ENCODE results near the gene SEMA4B. TPM values are rescaled to one million over a fixed set of nuclear protein-coding genes. Genes with fewer than 3 reads are reported as not detected.

Gene SEMA4B
- total RNA-seq, 1 donor from 2014 or later: 41.9 TPM

- Mint-ChIP-seq H3K4me1 (ENCODE audit: low read depth) (no peaks in the 10 kb centered on the region), H3K36me3 (ENCODE audit: insufficient read depth) (no peaks in the 10 kb centered on the region), H3K27me3 (peaks cover 4% of the 10 kb centered on the region), H3K27ac (no peak overlapping the region), H3K4me3 (ENCODE audit: low read depth) (no peak overlapping the region), H3K9me3 (ENCODE audit: low read depth) (no peaks in the 10 kb centered on the region)
- no peak for TF ChIP-seq CTCF (IDR thresholded peaks at IDR 0.05; ENCODE audit: unreplicated experiment)
- no peak for DNase-seq (ENCODE audit: low spot score, unreplicated experiment)
Measured at GRCh38 chr15:90174140-90174875, 26.8 kb upstream of the SEMA4B start.

DNA sequence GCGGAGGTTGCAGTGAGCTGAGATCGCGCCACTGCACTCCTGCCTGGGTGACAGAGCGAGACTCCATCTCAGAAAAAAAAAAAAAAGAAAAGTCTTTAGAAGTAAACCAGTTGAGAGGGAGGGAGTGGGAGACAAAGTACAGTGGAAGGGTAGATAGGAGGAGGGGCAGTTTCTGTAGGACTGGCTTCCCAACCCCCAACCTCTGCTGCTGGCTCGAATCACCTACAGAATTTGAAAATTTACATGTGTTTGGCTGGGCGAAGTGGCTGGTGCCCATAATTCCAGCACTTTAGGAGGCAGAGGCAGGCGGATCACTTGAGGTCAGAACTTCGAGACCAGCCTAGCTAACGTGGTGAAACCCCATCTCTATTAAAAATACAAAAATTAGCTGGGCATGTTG is 24.1 kb upstream of the SEMA4B start:
- Mint-ChIP-seq H3K4me3 (ENCODE audit: low read depth) (no peak overlapping the region), H3K4me1 (ENCODE audit: low read depth) (peaks cover 5% of the 10 kb centered on the region), H3K27ac (no peak overlapping the region), H3K27me3 (peaks cover 7% of the 10 kb centered on the region), H3K9me3 (ENCODE audit: low read depth) (no peaks in the 10 kb centered on the region), H3K36me3 (ENCODE audit: insufficient read depth) (no peaks in the 10 kb centered on the region)
- no peak for DNase-seq (ENCODE audit: low spot score, unreplicated experiment)
- no peak for TF ChIP-seq CTCF (IDR thresholded peaks at IDR 0.05; ENCODE audit: unreplicated experiment)

- no peak for TF ChIP-seq CTCF (IDR thresholded peaks at IDR 0.05; ENCODE audit: unreplicated experiment)
- Mint-ChIP-seq H3K27ac (peak overlapping the region; percentile 2), H3K36me3 (ENCODE audit: insufficient read depth) (no peaks in the 10 kb centered on the region), H3K4me1 (ENCODE audit: low read depth) (peaks cover 5% of the 10 kb centered on the region), H3K4me3 (ENCODE audit: low read depth) (no peak overlapping the region), H3K27me3 (peaks cover 7% of the 10 kb centered on the region), H3K9me3 (ENCODE audit: low read depth) (no peaks in the 10 kb centered on the region)
- no peak for DNase-seq (ENCODE audit: low spot score, unreplicated experiment)
Measured at GRCh38 chr15:90178468-90179435, 22.4 kb upstream of the SEMA4B start.

GRCh38 chr15:90181776-90182175 is 19.4 kb upstream of the SEMA4B start:
- Mint-ChIP-seq H3K27me3 (peaks cover 7% of the 10 kb centered on the region), H3K27ac (no peak overlapping the region), H3K9me3 (ENCODE audit: low read depth) (no peaks in the 10 kb centered on the region), H3K36me3 (ENCODE audit: insufficient read depth) (no peaks in the 10 kb centered on the region), H3K4me3 (ENCODE audit: low read depth) (no peak overlapping the region), H3K4me1 (ENCODE audit: low read depth) (peaks cover 9% of the 10 kb centered on the region)
- no peak for DNase-seq (ENCODE audit: low spot score, unreplicated experiment)
- TF ChIP-seq CTCF (IDR thresholded peaks at IDR 0.05; ENCODE audit: unreplicated experiment): no peak

DNA sequence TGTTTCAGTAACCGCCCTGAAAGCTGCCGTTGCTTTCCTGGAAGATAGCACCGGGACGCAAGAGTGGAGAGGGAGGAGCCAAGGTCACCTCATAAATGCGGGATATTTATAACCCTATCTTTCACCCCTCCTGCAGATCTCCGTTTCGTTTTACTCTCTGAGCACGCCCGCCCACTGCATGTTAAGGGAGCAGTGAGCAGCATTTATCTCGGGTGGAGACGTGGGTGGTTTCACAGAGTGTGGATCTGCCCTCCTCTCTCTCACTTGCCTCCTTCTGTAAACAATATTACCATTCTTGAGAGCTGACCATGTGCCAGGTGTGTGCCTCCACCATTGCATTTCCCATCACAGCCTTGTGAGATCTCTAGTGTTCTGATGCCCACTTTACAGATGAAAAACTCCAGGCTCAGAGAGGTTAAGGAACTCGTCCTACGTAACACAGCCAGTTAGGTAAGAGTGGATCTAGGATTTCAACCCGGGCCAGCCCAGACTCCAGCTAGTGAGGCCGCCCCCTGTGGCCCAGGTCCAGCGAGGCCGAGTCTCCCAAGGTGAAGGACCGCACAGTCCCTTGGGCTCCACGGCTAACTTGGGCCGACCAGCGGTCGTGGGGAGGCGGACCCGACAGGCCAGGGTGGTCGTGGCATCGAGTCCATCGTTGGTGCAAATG is 16.9 kb upstream of the SEMA4B start:
- Mint-ChIP-seq H3K36me3 (ENCODE audit: insufficient read depth) (no peaks in the 10 kb centered on the region), H3K4me1 (ENCODE audit: low read depth) (peaks cover 9% of the 10 kb centered on the region), H3K27ac (peak overlapping the region; percentile 70), H3K4me3 (ENCODE audit: low read depth) (peak overlapping the region; percentile 53), H3K9me3 (ENCODE audit: low read depth) (no peaks in the 10 kb centered on the region), H3K27me3 (peaks cover 3% of the 10 kb centered on the region)
- DNase-seq (ENCODE audit: low spot score, unreplicated experiment): no peak
- TF ChIP-seq CTCF (IDR thresholded peaks at IDR 0.05; ENCODE audit: unreplicated experiment): no peak

Data from progenitor cell of endocrine pancreas (in vitro differentiated cells).